ENCODE results near the gene PLXNA2.

PLXNA2 gene

GRCh38 chr1:208203848-208204609 is 40.2 kb downstream of the PLXNA2 start:
- no peak for DNase-seq

DNA sequence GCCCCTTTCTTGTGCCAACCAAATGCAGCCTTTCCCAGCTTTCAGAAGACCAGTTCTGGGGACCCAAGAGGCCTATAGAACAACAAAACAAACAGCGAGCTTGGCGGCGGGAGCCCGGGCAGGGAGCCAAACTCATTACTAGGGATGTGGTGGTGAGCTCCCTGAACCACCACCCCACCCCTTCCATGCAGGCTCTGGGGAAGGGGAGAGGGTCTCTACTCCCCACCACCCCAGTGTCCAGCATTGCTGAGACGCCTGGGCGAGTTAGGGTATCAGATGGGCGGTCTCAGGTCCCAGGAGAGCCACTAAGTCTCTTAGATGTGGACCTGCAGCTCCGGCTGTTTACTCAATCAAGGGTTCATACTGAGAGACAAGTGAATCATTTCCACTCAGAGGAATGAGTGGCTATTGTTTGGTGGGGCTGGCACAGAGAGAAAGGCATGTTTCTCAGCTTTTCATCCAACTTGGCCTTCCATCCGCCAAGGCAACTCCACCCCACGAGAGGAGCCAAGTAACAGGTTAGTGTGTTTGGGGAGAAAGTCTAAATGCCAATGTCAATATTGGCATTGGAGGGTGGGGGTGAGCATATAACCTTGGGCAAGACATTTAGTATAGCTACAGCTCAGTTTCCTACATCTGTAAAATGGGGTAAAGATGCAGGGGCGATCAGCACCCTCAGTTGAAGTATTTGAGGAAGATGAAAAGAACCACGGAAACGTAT is 40.9 kb downstream of the PLXNA2 start:
- no peak for DNase-seq

DNA sequence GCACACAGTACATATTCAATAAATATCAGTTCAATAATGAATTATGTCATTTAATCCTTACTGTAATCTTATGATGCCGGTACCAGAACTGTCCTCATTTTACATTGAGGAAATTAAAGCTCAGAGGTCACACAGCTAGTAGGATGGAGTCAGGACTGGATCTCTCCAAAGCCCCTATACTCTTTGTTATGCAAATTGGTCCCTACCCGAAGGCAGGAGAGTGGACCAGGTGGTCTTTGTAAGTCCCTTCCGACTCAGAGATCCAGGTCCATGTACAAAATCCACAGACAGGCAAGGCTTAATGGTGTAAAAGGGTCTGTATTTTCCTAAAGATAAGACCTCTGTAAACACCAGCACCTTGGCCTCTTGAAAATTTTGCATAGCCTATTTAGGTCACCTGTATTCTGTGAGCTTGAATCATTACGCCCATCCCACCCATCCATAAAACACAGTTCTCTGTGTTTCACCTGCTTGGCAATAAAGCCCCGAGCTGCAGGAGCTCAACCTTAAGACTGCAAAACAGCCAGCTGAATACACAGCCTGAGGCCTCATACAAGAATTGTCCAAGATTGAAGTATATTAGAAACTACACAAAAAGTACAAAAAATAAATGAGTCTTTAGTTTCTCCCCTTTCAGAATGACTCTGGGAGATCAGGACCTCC is 41.7 kb downstream of the PLXNA2 start:
- no peak for DNase-seq

GRCh38 chr1:208201229-208201628 is 43.0 kb downstream of the PLXNA2 start:
- DNase-seq: no peak

DNA sequence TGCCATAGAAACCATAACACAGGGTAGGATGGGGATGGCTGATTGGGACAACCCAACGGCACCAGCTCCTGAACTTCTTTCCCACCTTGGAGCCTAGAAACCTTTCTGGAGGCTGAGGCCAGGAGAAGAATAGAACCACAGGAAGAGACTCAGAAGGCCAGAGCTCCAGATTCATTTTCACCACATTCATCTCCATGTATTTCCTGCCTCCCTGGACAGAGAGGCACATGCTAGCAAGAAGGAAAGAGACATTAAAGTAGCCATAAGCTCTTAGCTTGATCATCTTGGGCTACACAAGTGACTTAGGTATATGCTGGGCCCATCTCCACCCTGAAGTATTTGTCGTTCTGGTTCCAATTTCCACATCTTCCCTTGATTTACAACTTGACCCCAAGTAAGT is 44.1 kb downstream of the PLXNA2 start:
- DNase-seq: no peak

DNA sequence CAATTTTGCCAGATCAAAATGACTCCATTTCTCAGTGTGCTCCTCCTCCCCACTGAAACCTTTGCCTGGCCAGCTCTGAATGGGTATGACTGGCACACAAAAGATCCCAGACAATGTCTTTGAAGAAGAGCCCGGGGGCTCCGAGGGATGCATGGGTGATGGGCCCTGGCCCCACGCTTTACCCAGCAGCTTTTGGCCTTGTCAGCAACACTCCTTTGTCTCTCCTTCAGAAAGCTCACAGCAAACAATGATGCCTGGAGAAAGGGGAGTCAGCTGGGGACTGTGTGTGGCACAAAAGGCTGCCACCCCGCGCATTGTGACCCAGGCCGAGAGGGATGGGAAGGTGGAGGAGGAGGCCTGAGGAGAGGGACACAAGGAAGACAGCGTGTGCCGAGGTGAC is 45.9 kb downstream of the PLXNA2 start:
- DNase-seq: no peak

GRCh38 chr1:208194944-208195343 is 49.2 kb downstream of the PLXNA2 start:
- DNase-seq: no peak

GRCh38 chr1:208192995-208193394 is 51.2 kb downstream of the PLXNA2 start:
- no peak for DNase-seq

GRCh38 chr1:208190784-208191183 is 53.4 kb downstream of the PLXNA2 start:
- no peak for DNase-seq

- DNase-seq: no peak
Measured at GRCh38 chr1:208189716-208190115, 54.5 kb downstream of the PLXNA2 start.

GRCh38 chr1:208189183-208189582 is 55.0 kb downstream of the PLXNA2 start:
- no peak for DNase-seq

GRCh38 chr1:208188607-208189006 is 55.6 kb downstream of the PLXNA2 start:
- no peak for DNase-seq

DNA sequence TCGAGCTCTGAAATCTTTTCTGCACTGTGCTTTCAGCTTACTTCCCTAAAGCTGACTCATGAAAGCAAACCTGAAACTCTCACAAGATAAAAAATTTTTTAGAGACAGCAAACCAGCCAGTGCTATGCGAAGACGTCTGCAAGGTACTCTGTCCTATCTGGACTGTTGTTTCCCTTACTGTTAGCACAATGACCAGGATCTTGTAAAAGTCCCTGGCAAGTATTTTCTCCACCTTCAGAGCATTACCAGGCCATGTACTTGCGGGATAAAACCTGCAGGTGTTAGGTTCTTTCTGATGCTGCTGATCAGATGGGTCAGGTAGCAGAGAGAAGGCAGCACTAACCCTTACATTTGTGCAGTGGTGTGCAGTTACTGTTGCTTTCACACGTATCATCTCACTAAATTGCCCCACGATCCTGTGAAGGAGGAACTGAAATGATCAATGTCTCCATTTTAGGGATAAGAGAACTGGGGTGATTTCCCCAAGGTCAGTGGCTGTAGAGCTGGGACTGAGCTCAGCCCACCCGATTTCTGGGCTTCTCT is 56.6 kb downstream of the PLXNA2 start:
- no peak for DNase-seq

- no peak for DNase-seq
Measured at GRCh38 chr1:208185801-208186231, 58.4 kb downstream of the PLXNA2 start.

GRCh38 chr1:208184966-208185654 is 59.1 kb downstream of the PLXNA2 start:
- no peak for DNase-seq

GRCh38 chr1:208183977-208184911 is 59.9 kb downstream of the PLXNA2 start:
- no peak for DNase-seq

DNA sequence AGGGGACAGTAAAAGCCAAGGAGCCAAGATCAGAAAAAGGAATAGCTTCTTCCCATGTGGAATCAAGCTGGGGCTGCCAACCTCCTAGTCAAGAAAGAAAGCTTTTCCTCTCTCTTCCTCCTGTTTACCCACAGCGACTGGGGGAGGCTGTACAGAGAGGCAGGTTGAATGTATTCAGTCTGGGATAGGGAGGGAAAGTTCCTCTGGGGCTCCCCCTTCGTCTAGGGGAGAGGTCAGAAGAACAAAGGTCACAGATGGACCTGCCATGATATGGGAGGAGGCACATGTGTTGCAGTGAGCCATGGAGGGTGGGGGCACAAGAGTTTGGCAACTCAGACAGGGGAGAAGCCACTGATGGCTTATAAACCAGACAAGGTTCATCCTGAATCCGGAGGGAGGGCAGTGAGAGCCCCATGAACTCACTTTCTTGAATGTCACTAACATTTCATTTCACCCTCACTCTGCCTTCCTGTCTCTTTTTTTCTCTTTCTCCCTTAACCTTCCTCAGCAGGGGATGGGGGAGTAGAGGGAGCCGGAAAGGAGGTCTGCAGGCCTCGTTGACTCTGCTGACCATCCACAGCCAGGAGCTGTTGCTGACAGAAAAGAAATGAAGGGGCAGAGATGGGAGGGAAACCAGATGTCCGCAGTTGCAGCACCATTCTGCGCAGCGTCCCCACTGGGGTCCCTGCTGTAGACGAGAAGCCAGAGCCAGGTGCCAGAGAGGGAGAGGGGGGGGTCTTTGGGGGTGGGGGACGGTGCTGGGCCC is 61.1 kb downstream of the PLXNA2 start:
- DNase-seq: no peak

- no peak for DNase-seq
Measured at GRCh38 chr1:208181364-208181763, 62.8 kb downstream of the PLXNA2 start.

DNA sequence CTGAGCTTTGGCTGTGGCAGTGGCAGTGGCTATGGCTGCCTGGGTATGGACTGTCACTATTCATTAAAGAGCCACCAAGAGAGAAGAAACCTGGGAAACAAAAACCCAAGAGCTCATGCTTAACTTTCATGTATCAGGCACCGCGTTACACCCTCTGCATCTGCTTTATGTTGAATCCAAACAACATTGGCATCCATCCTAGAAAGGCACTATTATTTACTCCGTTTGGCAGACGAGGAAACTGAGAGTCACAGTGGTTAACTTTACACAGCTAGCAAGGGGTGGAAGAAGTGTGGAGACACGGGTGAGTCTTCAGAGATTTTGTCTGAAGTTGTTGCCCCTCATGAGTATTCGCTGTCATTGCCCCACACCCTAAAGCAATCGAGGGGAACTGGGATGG is 63.8 kb downstream of the PLXNA2 start:
- no peak for DNase-seq

GRCh38 chr1:208179961-208180409 is 64.2 kb downstream of the PLXNA2 start:
- no peak for DNase-seq

- DNase-seq: no peak
Measured at GRCh38 chr1:208179263-208179816, 64.8 kb downstream of the PLXNA2 start.

Measured in bone marrow (tissue), 2 donors.